Right renal pelvis (tissue), 4 donors: ENCODE results near the gene CAVIN3. TPM values are rescaled to one million over a fixed set of nuclear protein-coding genes. Genes with fewer than 3 reads are reported as not detected.

Experiments
- DNase-seq, 4 donors: peaks; one replicate each; pipeline ENCODE4 v3.0.0-alpha.2; 2013; ENCODE audit warnings: low read depth in 4 of 4, low spot score in 3 of 4, missing footprints in 1 of 4
- polyA plus RNA-seq, 4 donors: library from polyadenylated mRNA; unstranded; fragments of 120-200 nt; gene quantifications; one replicate each; pipeline ENCODE4 v1.2.1, GENCODE V29; 2013; ENCODE audit not compliant: insufficient read length in 4 of 4

Gene CAVIN3
- polyA plus RNA-seq, 4 donors, result 14.3 to 26.3 (median 16.0) TPM

DNA sequence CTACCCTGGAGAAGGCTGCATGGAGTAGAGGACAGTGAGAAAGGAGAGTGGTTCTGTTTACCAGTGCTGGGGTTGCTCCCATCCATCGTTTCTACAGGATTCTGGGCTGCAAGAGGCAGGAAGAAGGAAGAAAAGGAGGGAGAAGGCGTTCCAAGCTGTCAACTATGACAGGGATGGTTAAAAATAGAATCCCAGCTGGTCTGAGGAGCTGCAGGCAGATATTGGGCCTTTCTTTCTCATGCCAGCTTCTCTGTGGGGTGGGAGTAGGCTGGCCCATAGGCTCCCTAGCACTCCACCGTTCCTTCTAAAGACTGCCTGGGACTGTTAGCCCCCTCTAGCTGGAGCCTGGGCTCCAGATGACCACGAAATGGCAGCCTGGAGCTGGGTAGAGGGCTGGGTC is 47.1 kb downstream of the CAVIN3 start:
- DNase-seq, result no peak

DNA sequence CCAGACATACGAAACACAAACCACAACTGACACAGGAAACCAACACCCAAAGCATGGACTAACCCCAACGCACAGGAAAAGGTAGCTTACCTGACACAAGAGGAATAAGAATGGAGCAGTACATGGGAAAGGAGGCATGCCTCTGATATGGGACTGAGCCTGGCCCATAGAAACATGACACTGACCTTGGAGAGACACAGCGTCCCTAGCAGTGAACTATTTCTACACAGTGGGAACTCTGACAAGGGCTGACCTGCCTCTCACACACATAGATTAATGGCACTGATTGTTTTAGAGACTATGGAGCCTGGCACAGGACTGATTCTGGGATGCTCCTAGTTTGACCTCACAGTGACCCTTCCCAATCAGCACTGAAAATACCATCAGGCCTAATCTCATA is 48.7 kb downstream of the CAVIN3 start:
- no peak for DNase-seq

DNA sequence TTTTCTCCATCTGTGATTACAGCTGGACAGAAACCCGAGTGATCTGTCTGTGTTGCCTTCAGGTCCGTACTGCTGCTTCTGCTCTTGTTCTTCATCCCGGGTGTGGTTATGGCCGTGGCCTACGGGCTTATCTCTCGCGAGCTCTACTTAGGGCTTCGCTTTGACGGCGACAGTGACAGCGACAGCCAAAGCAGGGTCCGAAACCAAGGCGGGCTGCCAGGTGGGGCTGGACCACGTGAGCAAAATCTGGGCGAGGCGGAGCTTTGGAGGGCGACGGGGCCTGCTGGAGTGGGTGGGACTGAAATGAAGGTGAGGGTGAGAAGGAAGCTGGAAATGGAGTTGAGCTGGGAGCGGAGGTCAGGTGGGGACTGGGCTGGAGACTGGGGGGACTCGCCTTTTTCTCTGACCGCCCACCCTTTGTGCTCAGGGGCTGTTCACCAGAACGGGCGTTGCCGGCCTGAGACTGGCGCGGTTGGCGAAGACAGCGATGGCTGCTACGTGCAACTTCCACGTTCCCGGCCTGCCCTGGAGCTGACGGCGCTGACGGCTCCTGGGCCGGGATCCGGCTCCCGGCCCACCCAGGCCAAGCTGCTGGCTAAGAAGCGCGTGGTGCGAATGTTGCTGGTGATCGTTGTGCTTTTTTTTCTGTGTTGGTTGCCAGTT is 49.6 kb downstream of the CAVIN3 start:
- DNase-seq, result no peak

DNA sequence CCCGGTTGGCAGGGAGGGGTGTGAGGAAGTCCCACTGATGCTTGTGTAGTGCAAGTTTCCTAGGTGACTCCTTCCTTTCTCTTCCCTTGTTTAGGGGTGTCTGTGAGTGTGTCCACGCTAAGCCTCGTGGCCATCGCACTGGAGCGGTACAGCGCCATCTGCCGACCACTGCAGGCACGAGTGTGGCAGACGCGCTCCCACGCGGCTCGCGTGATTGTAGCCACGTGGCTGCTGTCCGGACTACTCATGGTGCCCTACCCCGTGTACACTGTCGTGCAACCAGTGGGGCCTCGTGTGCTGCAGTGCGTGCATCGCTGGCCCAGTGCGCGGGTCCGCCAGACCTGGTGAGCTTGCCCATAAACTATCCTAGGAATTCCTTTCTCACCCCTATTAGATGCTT is 50.3 kb downstream of the CAVIN3 start:
- no peak for DNase-seq

Other genes with a start within 250 kb of the CAVIN3 start
- under 1 TPM; 0.14 to 0.32 (median 0.22) TPM for gene OR56B4, start 212.8 kb downstream of the CAVIN3 start, polyA plus RNA-seq
- gene OR52B2, start 150.2 kb downstream of the CAVIN3 start, polyA plus RNA-seq, result not detected
- gene OR52W1, start 121.3 kb downstream of the CAVIN3 start, polyA plus RNA-seq, result under 1 TPM in 1 of 4 donors, not detected in 3; 0.10 TPM
- gene C11orf42, start 114.9 kb downstream of the CAVIN3 start, polyA plus RNA-seq, result 1 to 10 TPM in 1 of 4 donors, under 1 TPM in 3; 0.70 to 1.2 (median 0.84) TPM
- 10 to 100 TPM; 47.6 to 53.7 (median 51.2) TPM for gene FHIP1B, start 85.9 kb downstream of the CAVIN3 start, polyA plus RNA-seq
- under 1 TPM; 0.23 to 0.32 (median 0.28) TPM for gene CNGA4, start 81.4 kb downstream of the CAVIN3 start, polyA plus RNA-seq
- gene CCKBR, start 60.7 kb downstream of the CAVIN3 start, polyA plus RNA-seq, result under 1 TPM; 0.51 to 0.96 (median 0.69) TPM
- 10 to 100 TPM; 33.0 to 38.7 (median 34.7) TPM for gene SMPD1, start 70.0 kb upstream of the CAVIN3 start, polyA plus RNA-seq
- 10 to 100 TPM; 52.2 to 64.6 (median 54.0) TPM for gene APBB1, start 98.6 kb upstream of the CAVIN3 start, polyA plus RNA-seq
- 1 to 10 TPM; 2.2 to 4.2 (median 2.7) TPM for gene HPX, start 120.5 kb upstream of the CAVIN3 start, polyA plus RNA-seq
- gene TRIM3, start 153.4 kb upstream of the CAVIN3 start, polyA plus RNA-seq, result 10 to 100 TPM; 18.6 to 22.5 (median 20.0) TPM
- 10 to 100 TPM; 63.9 to 71.0 (median 68.1) TPM for gene ARFIP2, start 160.8 kb upstream of the CAVIN3 start, polyA plus RNA-seq
- 10 to 100 TPM; 39.0 to 43.1 (median 41.2) TPM for gene TIMM10B, start 161.0 kb upstream of the CAVIN3 start, polyA plus RNA-seq
- gene DNHD1, start 176.8 kb upstream of the CAVIN3 start, polyA plus RNA-seq, result 1 to 10 TPM; 5.8 to 9.7 (median 7.5) TPM